HG02642 (cell line): ENCODE measurements around the gene MYH9.

ENCODE experiments used
- ATAC-seq: cut with Tn5 transposase; IDR thresholded peaks from one replicate; pipeline ENCODE4 v1.9.1; 2021; ENCODE audit warnings: mild to moderate bottlenecking; ENCODE audit not compliant: unreplicated experiment, poor library complexity

The MYH9 gene

DNA sequence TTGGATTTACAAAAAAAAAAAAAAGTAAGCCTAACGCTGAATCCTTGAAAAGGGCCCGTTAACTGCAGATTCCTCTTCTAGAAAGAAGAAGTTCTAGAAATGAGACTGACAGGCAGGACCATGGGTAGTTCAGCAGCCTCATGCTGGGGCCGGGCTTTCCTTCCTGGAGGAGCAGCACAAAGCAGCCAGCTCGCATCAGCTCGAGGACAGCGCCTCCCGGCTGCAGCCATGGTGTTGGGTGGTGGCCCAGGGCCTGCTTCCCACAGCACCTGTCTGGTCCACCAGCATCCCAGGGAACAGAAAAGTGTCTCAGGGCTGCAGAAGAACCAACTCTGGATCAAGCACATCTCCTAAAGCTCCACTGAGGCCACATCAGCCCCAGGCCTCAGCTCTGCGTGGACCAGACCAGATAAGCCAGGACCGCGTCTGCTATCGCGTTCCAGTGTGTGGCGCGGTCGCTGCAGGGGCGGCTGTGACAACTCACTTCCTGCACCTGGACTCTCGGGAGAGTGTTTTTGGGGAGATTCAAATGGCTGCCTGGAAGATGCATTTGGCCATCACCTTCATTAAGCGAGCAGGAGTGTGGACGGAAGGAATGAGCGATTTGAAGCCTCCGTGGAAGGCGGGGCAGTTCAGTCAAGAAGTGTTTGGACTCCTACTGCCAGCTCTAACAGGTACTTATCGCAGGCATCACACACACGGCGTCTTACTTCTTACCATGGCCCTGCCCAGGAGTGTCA is 53.5 kb downstream of the MYH9 start:
- no peak for ATAC-seq

DNA sequence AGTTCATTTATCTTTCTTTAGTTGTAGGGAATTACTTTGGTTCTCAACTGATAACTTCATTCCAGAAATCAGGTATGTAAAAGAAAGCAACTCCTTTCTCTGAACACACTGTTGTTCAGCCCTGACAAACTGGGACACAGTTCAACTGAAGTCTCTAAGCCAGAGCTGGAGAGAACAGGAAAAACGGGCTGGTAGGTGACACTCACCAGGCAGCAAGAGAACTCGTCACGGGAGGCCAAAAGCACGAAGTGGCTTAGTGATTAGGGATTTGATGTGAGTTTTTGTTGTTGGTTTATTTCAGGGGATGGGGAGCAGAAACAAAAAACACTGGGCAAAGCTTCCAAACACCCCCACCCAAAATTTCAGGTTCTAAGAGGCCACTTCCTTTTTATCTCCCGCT is 54.1 kb downstream of the MYH9 start:
- ATAC-seq, result no peak

DNA sequence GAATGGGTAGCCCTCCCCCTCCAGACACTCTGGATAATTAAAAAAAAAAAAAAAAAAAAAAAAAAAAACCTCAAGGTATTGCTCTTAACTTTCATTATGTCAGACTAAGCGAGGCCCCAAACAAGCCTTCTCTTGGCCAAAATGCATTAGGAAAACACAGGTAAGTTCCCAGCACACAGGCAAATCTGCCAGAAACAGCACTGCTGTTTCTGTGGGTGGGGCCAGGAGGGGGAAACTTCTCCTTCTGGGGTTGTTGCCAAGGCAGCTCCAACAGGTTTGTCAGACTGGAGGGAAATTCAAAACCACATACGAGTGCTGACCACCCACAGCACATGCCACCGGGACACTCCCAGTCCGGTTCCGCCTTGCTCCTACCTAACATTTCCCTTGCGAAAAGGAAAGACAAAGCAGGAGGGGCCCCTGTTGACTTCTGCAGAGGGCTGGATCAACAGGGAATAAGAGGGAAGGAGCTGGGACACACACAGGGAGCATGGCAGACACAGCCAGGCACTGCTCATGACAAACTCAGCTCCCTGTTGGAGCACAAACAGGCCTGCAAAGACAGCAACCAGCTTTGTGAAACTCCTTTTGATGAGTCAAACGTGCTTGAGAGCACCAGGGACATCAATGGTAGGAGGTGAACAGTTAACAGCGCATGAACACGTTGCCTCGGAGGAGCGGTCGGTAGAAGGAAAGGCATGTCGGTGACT is 55.0 kb downstream of the MYH9 start:
- no peak for ATAC-seq

DNA sequence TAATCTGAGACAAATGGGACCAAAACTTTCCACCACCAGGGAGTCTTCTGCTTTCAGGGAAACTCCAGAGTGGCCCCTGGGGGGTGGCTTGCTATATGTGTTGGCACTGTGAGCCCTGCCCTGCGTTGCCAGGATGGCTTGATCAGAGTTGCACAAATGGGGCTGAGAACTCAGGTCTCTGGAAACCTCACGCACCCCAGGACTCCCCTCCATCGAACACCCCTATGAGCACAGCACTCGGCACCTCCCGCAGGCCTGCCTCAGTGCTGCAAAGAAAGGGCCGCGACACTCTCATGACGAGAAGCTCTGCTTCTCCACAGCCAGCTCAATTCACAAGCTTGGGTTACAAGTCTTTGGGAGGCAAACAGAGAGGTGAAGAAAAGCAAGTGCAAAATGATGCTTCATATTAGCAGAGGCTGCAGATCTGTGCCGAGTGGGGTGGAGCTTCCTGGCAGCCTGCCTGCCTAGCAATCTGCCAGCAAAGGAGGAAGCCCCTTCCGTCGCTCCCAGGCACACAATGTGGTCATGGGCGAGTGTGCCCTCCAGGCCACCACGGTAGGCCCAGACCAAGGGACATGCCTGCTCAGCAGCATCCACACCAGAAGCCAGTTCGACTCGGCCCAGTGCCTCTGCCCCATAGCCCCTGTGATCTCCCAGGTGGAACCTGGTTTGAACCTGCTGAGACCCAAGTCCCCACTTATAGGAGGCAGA is 55.7 kb downstream of the MYH9 start:
- peak; percentile 8 for ATAC-seq

DNA sequence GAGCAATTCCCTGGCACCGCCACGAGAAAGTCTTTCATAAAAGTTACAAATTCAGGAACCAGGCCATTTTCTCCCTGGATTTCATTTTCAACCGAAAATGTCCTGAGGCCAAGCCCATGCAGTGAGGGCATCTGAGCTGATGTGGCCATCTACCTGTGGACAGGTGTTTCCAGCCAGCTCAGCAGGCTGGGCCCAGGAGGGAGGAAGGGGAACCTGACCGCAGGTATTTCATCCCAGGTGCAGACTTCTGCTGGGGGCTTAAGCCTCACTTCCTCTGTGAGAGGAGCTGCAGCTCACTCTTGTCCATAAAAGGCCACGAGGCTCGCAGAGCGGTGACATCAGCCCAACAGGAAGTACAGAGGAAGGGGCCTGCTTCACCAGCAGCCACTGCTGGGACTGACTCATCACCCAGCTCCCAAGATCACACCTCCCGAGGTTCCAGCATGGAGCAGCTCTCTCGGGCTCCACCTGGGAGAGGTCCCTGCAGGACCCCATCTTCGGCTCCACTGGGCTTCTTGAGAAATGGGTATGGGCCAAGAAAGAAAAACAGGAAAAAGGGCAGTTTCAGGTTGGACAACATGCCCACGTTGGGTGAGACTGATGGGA is 56.4 kb downstream of the MYH9 start:
- ATAC-seq, result peak; percentile 54

DNA sequence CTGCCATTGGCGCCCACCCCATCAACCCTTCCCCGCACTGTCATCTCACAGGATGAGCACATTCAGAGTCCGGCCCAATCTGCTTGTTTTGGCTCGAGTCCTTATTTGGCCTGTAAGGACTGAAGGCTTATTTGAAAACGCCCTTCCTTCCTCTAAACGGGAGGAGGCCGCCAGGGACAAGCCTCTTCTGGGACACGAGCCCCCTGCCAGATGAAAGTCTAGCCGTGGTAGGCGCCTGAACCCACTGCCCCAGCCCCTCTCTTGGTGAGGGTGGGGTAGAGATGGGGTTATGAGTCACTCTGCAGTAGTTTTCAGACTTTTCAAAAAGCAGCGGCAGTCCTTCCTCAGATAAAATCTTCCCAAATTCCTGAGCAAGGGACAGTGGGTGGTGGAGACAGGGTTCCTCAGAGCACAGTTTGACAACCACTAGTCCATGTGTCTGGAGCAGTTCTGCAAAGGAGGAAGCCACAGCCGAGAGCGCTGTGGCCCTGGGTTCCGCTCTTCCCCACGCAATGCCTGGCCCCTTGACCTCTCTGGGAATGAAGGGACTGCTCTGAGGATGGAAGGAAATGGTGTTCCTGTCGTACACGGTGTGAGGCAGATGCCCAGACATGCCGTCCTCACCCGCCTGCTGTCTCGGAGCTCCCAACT is 57.0 kb downstream of the MYH9 start:
- no peak for ATAC-seq

DNA sequence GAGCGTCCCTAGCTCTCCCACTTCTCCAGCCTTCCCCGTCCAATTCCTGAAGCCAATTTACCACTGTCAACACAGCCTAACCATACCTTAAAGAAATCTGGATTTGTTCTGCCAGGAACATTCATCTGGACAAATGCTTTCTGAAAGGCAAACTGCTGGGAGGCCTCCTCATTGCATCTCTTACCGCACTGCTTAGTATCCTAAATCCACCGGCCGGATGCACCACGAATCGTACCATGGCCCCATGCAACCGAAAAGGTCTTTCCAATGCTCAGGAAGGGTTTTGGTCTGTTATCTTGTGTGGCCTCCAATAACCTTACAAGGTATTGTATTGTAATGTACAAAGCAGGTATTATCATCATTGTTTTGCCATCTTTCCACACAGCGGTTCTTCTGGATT is 57.6 kb downstream of the MYH9 start:
- no peak for ATAC-seq

DNA sequence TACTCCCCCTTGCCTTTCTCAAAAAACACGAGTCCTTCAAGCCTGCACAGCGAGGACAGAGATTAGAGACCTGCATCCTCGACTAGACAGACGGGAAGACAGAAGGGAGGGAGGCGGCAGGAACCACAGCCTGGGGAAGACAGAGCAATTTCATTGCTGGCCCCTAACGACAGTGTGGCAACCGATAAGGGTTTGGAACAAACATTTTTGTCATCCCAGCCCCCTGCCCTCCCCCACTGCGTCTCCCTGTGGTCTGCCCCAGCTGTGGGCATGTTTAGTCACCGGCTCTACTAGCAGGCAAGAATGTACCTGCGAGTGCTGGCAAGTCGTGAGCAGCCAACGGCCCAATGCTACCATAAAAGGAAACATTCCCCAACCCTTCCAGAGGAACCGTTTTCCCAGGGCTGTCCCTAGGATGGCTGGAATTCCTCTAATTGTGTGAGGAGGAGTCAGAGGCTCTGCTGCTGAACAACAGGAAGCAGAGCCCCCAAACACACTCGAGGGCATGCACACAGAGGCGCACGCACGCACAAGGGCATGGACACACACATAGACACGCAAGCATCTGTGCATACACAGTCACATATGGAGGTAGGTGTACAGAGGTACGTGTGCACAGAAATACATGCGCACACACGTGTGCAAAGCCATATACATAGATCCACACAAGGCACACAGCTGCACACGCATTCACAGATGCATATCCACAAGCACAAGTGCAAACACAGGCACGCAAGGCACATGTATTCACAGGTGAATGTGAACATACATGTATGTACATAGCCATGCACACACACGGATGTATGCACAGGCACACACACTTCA is 58.3 kb downstream of the MYH9 start:
- no peak for ATAC-seq

DNA sequence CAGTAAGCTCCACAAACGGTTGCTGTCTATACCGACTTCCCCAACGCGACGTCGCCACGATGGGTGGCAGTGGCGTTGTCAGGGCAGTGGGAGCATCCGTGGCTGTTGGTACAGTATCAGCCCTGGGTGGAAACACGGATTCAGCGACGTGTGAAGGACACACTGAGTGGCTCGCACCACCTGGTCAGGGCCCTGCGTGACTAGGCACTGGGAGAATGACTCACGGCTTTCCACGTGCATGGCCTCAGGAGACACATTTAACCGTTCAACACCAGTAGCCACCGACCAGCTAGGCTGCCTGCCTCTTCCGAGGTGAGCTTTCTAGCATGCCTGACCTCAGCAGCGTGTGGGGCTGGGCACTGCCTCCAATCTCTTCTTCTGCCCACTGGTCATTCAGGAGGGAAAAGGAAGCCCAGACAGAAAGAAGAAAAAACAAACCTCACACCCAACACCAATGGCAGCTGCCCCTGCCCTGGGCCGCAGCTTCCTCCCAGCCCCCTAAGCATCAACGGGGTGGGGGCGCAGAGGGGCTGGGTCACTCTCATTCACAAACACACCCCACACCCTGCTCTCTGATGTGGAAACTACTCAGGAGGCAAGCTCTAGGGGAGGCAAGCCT is 59.0 kb downstream of the MYH9 start:
- peak; percentile 29 for ATAC-seq

DNA sequence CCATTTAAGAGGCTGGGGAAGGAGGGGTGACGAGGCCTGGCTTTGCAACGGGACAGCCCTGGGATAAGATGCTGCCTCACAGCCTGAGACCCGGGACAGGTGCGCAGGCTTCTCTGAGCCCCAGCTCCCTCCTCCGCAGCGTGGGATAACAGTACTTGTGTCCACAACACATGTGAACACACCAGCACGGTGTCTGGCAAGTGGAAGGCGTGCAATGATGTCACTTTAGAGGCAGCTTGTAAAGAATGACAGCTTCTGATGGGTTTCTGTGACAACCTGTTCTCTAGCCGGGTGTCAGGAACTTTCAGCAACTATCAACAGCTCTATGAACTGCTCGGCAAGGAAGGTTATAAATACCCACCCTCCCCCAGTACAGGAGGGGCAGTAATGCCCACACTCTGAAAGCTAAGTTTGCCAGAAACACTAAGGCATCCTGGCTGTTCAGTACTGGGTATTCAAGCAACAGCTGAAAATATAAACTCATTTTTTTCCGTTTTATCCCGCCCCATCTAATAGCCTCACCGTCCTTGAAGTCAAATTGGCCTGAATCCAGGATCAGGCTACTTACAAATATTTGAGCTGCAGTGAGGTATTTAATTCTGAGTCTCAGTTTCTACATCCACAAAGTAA is 59.7 kb downstream of the MYH9 start:
- ATAC-seq, result no peak

DNA sequence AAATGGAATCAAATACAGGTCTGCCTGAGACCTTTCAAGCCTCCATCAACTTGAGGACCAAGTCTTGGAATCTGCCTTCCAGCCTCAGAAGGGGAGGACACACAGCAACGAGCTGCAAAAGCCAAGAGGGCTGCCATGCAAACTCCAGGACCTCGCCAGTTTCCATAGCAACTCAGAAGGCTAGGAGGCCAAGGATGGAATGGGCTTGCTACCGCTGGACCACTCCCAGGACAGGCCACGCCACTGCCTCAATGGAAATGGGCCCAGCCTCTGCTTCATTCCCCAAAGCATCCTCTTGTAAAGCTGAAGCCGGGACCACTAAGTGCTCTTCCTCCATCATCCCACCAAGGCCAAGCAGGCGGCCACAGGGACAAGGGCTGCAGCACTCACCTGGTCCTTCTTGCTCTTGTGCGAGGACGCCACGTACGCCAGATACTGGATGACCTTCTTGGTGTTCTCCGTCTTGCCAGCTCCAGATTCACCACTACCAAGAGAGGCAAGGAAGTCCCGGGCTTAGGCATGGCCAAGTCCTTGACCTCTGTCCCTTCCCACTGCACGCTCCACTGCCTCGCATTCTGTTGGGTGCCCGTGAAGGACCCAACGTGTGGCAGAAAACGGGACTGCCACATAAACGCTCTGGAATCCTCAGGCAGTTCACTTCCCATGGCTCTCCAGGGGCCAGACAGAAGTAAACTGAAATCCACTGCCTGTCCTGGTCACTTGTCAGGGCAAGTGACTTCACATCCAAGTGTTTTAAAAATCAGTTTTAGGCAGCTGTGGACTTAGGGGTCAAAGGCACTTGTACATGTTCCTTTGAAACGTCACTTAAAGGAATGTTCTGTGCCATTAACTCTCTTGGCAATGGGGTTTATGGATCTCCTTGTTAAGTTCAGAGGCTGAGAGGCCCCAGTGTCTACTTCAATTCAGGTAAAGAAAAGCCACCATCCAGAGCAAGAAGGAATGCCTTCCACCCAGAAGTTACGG is 61.3 kb downstream of the MYH9 start:
- ATAC-seq, result no peak

DNA sequence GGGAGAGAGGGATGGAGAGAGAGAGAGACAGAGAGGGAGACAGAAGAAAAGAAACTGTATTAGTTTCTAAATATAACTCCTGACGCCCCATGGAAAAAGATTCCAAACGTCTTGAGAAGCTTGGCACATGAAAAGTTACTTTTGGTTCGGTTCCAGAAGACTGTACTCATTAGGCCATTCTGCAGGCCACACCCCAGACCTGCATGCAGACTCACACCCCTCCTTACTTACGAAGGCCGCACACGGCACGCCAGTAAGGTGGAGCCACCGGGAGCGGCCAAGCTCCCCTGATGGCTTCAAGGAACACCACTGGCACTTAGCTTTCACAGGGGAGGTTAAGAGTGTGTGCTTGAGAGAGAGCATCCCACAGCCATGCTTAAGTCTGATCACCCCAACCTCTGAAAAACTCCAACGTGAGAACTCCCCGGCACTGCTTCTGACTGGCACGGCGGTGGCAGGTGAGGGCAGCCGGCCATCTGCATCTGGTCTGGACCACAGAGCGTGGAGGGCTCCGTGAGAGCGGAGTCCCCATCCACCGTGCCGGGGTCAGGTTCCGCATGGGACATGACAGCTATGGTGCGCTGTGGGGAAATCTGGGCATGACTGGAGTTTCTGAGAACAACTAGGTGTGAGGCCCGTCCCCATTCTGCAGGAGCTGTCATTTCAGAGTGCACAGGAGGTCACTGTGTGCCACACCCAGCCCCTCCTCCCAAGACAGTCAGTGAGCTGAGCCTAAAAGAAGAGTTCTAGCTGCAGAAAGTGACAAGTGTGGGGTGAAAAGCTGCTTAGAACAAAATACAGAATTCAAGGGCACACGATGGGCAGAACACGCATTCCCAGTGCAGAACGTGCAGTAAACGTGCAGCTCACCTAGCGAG is 62.4 kb downstream of the MYH9 start:
- no peak for ATAC-seq

DNA sequence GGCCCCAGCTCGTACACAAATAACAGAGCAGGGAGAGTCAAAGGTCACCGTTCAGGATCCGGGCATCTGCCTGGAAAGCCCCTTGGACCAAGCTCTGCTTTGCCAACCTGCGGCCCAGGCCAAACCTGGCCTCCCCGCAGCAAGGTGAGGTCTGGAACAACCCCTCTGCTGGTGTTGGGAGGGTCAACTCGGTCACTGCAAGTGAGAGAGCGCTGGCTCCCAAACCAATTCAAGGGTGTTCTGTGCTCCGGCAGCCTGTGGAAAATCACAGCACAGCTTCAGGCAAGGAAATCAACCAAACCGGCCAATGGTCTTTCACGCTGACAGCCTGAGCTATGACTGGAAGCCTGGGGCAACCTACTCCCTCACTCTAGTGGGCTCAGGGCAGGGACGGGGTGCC is 63.4 kb downstream of the MYH9 start:
- no peak for ATAC-seq

DNA sequence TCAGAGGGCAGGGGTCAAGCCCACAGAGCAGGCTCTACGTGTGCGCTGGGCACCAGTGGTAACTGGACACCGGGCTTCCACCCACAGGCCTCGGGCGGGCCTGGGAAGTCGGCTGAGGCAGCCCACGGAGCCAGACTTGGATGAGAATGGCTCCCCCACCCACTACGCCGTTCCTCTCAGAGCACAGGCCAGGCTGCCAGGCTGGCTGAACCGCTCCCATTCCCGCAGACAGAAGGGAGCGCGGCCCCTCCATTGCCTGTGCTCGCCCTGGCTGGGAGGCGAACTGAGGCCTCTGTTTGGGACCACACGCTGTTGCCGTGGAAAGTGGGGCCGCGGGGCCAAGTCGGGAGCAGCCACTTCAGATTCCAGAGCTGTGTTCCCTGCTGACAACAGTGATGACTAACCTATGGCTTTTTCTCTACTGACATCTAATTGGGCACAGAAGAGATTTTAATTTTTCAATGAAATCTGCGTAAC is 63.9 kb downstream of the MYH9 start:
- no peak for ATAC-seq

DNA sequence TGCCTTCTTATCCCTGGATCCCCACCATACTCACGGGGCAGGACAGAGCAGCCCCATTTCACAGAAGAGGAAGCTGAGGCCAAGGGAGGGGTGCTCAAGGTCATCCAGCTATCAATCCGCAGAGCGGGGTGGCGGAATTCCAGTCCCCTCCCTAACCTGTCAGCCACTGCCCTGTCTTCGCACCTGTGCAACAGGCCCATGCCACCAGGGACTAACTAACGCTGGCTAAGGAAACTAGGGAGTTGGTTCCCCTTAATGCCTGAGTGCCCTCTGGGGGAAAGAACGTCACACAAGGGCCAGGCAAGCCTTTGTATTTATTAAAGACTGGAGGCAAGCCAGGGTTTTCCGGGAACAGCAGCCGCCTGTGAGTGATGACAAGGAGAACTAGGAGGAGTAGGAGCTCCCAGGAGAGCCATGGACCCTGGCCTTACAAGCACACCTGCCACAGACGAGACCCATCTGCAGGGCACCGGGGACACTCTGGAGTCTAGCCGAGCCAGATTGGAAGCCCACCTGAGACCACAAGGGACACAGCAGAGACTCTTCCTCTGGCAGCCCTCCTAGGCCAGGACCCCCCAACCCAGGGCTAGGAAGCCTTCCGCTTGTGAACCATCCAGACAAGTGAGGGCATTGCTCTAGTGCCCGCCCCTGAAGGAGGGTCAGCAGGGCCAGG is 64.4 kb downstream of the MYH9 start:
- no peak for ATAC-seq

DNA sequence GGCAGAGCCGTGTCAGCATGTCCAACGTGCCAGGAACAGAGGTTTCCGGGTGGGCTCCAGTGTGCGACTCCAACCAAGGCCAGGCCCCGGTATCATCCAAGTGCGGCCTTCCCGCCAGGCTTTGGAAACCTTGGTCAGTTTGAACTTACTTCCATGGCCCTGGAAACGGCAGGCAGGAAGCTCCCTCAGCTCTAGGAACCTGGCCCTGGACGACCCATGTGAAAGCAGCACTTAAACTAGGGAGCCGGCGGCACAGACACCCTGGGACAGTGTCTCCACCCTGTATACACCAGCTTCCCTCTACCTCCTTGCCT is 65.2 kb downstream of the MYH9 start:
- no peak for ATAC-seq
